HUES6 (cell line): Measurements from ENCODE around the gene DPYSL4.

Source experiments
- H3K27ac ChIP-seq: 2 replicates; pipeline ENCODE4 v1.7.0; 2013; ENCODE audit warnings: low read depth, mild to moderate bottlenecking, low read length, inconsistent platforms
- H3K27me3 ChIP-seq: 2 replicates; pipeline ENCODE4 v1.6.1; 2013; ENCODE audit warnings: low read length; ENCODE audit not compliant: control insufficient read depth, insufficient read depth
- H3K36me3 ChIP-seq: 2 replicates; pipeline ENCODE4 v1.6.1; 2013; ENCODE audit warnings: low read length; ENCODE audit not compliant: control insufficient read depth, insufficient read depth
- H3K4me1 ChIP-seq: 2 replicates; pipeline ENCODE4 v1.6.1; 2013; ENCODE audit warnings: low read length; ENCODE audit not compliant: control insufficient read depth, insufficient read depth
- H3K4me3 ChIP-seq: 2 replicates; pipeline ENCODE4 v1.5.1; 2013; ENCODE audit warnings: low read depth, low read length
- H3K9ac ChIP-seq: one replicate; pipeline ENCODE4 v1.6.1; 2013; ENCODE audit warnings: mild to moderate bottlenecking, low read length
- H3K9me3 ChIP-seq: 2 replicates; pipeline ENCODE4 v1.6.1; 2013; ENCODE audit warnings: low read depth, low read length; ENCODE audit not compliant: control insufficient read depth, insufficient read depth

DPYSL4 gene

DNA sequence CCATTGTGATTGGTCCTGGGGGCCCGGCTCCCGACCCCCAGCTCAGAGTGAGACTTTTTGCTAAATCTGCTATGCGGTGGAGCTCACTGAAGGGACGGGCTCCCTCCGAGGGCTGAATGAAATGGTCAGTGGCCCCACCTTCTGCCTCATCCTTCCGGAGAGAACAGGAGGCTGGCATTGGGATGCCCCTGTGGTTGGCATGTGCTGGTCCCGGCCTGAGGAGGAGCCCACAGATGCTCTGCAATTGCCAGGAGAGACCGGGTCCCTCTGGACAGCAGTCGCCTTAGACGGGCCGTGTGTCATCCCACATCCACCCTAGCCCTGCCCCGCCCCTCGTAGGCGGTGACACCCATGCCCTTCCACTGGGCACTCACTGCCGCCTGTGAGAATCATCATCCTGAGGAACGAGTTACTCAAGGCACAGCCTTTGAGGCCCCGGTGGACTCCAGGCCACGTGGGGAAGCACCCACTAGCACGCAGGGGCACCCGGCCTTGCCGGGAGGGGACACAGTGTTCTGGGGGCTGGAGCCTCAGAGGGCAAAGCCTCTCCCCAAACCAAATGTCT is 21.2 kb upstream of the DPYSL4 start:
- Histone ChIP-seq H3K4me3 (no peak overlapping the region), H3K9me3 (no peaks in the 10 kb centered on the region), H3K4me1 (peaks cover 19% of the 10 kb centered on the region; the same call in 1 of the 2 replicates), H3K27me3 (peaks cover 3% of the 10 kb centered on the region; the same call in 1 of the 2 replicates), H3K27ac (no peak overlapping the region), H3K36me3 (no peaks in the 10 kb centered on the region), H3K9ac (no peak overlapping the region)

- Histone ChIP-seq H3K9me3 (no peaks in the 10 kb centered on the region), H3K4me1 (peaks cover 19% of the 10 kb centered on the region; the same call in 1 of the 2 replicates), H3K36me3 (no peaks in the 10 kb centered on the region), H3K27ac (no peak overlapping the region), H3K9ac (no peak overlapping the region), H3K4me3 (no peak overlapping the region), H3K27me3 (peaks cover 3% of the 10 kb centered on the region; the same call in 1 of the 2 replicates)
These were observed 20.4 kb upstream of the DPYSL4 start for GRCh38 chr10:132166216-132166950.

DNA sequence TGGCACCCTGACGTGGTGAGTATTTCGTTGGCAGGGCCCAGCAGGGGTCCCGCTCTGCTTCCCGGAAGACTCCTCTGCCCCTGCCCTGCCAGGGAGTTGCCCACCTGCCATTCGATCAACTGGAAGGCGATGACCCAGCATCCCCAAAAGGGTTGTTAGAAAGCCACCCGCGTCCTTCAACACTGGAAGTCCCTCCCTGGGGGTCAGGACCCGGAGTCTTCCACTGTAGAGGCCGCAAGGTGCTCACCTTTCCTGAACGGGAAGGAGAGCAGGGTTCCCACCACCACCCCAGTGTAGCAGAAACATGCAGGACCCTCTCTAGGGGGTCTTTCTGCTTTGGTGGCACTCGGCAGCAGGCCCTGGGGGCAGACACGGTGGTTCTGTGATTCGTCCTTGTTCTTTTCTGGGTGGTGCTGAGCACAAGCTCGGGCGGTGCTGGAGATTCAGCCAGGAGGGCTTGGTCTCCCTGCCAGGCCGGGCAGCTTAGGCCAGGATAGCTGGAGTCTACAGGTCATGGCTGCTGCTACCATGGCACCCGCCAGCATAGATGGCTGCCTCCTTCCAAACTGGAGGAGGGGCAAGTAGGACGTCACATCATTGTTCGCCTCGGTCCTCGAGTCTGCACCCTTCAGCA is 19.6 kb upstream of the DPYSL4 start:
- H3K4me1 ChIP-seq, result peaks cover 19% of the 10 kb centered on the region; the same call in 1 of the 2 replicates
- no peak overlapping the region for H3K9ac ChIP-seq
- H3K9me3 ChIP-seq, result no peaks in the 10 kb centered on the region
- H3K4me3 ChIP-seq, result no peak overlapping the region
- peaks cover 3% of the 10 kb centered on the region; the same call in 1 of the 2 replicates for H3K27me3 ChIP-seq
- H3K36me3 ChIP-seq, result no peaks in the 10 kb centered on the region
- no peak overlapping the region for H3K27ac ChIP-seq

DNA sequence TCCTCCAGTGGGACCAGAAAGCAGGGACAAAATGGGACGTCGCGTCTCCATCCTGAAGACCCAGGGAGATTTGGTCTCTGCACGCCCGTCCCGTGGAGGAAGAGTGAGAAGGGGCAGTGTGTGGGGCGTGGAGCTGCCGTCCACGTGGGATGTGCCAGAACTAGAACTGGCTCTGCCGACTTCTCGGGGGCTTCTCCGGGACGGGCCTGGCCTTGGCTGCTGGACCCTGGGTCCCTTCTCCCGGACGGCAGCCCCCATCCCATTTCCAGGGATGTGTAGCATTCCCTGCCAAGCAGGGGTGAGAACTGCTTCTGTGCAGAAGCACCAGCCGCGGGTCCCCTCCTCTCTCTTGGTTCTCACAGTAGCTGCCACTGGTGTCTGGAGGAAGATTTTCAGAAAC is 18.8 kb upstream of the DPYSL4 start:
- Histone ChIP-seq H3K4me1 (peaks cover 15% of the 10 kb centered on the region; the same call in 1 of the 2 replicates), H3K36me3 (no peaks in the 10 kb centered on the region)

GRCh38 chr10:132168571-132169030 is 18.1 kb upstream of the DPYSL4 start:
- Histone ChIP-seq H3K27me3 (peaks cover 3% of the 10 kb centered on the region; the same call in 1 of the 2 replicates), H3K27ac (no peak overlapping the region), H3K9ac (no peak overlapping the region), H3K4me1 (peaks cover 13% of the 10 kb centered on the region; the same call in 1 of the 2 replicates), H3K9me3 (0 out of 2 replicates have a peak, but pooled peaks cover 3% of the 10 kb centered on the region), H3K36me3 (no peaks in the 10 kb centered on the region), H3K4me3 (no peak overlapping the region)

More for the DNA sequence above, 18.8 kb upstream of the DPYSL4 start:
- Histone ChIP-seq H3K9me3 (no peaks in the 10 kb centered on the region), H3K4me3 (no peak overlapping the region), H3K27ac (no peak overlapping the region), H3K9ac (no peak overlapping the region), H3K27me3 (peaks cover 3% of the 10 kb centered on the region; the same call in 1 of the 2 replicates)

DNA sequence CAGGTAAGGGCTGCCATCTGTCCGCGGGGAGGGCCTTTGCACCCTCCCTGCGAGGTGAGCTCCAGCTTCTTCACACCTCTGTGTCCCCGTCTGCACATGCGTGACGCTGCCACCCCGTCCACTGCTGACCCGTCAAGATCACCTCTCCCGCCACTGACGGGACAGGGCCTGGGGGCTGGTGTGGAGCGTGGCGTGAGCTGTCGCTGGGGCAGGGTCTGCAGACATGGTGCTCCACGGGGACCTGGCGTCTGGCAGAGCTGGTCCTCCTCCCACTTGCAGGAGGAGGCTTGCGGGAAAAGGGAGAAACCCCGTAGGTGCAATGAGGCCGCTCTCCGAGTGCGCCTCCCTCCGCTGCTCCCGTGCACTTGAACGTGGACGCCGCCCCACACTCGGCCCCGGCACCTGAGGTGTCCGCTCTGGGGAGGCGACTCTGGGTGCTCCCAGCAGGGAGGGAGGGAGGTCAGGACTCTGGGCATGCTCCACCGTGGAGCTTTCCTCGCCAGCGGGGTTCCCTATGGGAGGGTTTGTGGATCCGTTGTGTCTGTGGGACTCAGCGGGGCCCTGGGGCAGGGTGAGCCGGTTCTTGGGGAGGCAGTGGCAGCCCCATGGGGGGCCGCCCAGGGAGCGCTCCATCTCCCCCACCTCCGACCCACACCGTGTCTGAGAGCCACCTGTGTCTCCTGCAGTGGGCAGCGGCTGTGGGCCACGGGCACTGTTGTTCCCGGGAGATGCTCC is 17.6 kb upstream of the DPYSL4 start:
- 0 out of 2 replicates have a peak, but pooled peaks cover 3% of the 10 kb centered on the region for H3K9me3 ChIP-seq
- peaks cover 3% of the 10 kb centered on the region; the same call in 1 of the 2 replicates for H3K27me3 ChIP-seq
- H3K9ac ChIP-seq, result no peak overlapping the region
- no peaks in the 10 kb centered on the region for H3K36me3 ChIP-seq
- no peak overlapping the region for H3K4me3 ChIP-seq
- peaks cover 8% of the 10 kb centered on the region; the same call in 1 of the 2 replicates for H3K4me1 ChIP-seq
- no peak overlapping the region for H3K27ac ChIP-seq

DNA sequence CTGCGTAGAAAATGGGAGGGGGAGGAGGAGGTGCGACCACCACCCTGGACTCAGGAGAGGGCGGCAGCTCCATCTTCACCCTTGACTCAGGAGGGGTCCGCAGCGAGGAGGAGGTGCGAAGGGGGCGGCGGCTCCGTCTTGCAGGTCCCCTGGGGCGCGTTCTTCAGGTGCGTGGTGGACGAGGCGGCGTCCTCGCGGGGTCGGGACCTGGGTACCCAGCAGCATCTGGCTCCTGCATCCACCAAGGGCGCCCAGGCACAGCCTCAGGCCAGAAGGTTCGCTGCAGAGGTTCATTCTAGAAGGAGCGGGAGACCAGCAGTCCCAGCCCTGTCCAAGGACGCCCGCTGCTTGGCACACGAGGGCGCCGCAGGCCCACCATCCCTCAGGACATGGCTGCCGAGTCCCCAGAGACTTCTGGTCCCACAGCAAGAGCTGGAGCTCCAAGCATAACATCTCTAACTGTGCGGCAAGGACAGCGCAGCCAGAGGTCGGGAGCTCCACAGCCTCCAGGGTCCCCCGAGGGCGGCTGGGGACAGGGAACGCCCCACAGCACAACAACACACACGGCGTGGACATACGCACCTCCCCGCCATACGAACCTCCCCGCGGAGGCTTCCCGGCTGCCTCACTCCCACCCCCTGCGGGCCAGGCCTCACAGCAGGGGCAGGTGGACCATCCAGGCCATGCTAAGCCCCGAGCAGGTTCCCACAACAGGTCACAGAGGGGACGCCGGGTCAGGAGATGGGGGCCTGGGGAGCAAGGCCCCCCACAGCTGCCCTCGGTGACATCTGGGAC is 16.8 kb upstream of the DPYSL4 start:
- Histone ChIP-seq H3K9ac (no peak overlapping the region), H3K27ac (no peak overlapping the region), H3K9me3 (0 out of 2 replicates have a peak, but pooled peaks cover 3% of the 10 kb centered on the region)

GRCh38 chr10:132170561-132171361 is 16.0 kb upstream of the DPYSL4 start:
- no peak overlapping the region for H3K4me3 ChIP-seq
- 0 out of 2 replicates have a peak, but pooled peaks cover 3% of the 10 kb centered on the region for H3K9me3 ChIP-seq
- no peaks in the 10 kb centered on the region for H3K36me3 ChIP-seq
- H3K27ac ChIP-seq, result no peak overlapping the region
- H3K4me1 ChIP-seq, result no peaks in the 10 kb centered on the region; the same call in 1 of the 2 replicates
- H3K27me3 ChIP-seq, result peaks cover 10% of the 10 kb centered on the region; the same call in 1 of the 2 replicates
- H3K9ac ChIP-seq, result no peak overlapping the region

More for the DNA sequence above, 16.8 kb upstream of the DPYSL4 start:
- Histone ChIP-seq H3K4me3 (no peak overlapping the region), H3K36me3 (no peaks in the 10 kb centered on the region), H3K4me1 (peaks cover 1% of the 10 kb centered on the region; the same call in 1 of the 2 replicates), H3K27me3 (peaks cover 3% of the 10 kb centered on the region; the same call in 1 of the 2 replicates)
